Stimulated activated CD8-positive, alpha-beta memory T cell treated with anti-CD3 and anti-CD28 coated beads, Interleukin-4, amount 100 ng/mL, for 1 hour (primary cell): ENCODE results near the gene NUCB2.

ENCODE experiments used
- DNase-seq, 2 donors: peaks; one replicate each; pipeline ENCODE4 v3.0.0-alpha.2; 2020; ENCODE audit warnings: low read depth in 2 of 2, low spot score in 1 of 2

Gene NUCB2

DNA sequence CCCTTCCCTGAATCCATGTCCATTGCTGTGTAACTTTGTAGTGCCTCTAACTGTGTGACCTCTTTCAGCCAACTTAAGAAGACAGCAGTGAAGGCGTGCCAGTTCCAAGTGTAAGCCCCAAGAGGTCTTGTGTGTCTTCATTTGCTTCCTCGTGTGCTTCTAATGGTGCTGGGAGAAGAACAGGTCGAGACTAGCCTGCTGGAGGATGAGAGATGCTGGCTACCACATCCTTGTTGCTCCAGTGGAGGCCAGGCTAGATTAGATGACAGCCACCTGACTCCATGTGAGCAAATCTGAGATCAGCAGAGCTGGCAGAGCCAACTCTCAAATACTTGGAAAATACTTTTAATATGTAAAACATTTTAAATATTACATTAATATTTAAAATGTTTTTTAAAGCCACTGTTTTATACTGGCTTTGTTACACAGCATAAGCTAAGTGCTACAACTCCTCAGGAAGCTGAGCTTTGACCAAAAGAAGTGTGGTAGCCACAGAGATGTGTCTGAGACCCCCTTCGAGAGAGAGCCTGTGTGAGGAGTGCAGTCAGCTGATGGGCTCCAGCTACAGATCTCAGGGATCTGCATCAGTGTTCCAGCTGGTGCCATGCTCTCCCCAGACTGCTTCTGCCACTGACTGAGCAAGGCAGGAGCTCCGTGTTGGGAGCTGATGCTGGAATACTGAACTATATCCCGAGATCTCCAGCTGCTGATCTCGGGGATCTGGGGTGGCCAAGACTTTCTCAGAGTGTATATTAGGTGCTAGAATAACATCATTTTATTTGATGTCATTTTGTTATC is 103.0 kb downstream of the NUCB2 start:
- DNase-seq = no peak

- no peak for DNase-seq
Observed at GRCh38 chr11:17381156-17381555, 104.6 kb downstream of the NUCB2 start.
